ENCODE results near the gene RIN3.
"Not testable (repeated sequence)": the region's sequence is repeated elsewhere in the genome, so short reads cannot be mapped to it uniquely, and the experiment has no call there.

The RIN3 gene

GRCh38 chr14:92528486-92529100 is 15.0 kb downstream of the RIN3 start:
- no peak for DNase-seq (ENCODE audit: low spot score)

GRCh38 chr14:92529903-92530302 is 16.3 kb downstream of the RIN3 start:
- DNase-seq (ENCODE audit: low spot score): no peak

GRCh38 chr14:92531106-92531873 is 17.7 kb downstream of the RIN3 start:
- no peak for DNase-seq (ENCODE audit: low spot score)

- no peak for DNase-seq (ENCODE audit: low spot score)
Measured at GRCh38 chr14:92532490-92533163, 19.0 kb downstream of the RIN3 start.

- DNase-seq (ENCODE audit: low spot score): no peak
Measured at GRCh38 chr14:92534932-92535643, 21.5 kb downstream of the RIN3 start.

GRCh38 chr14:92536231-92536630 is 22.6 kb downstream of the RIN3 start:
- not testable (repeated sequence) for DNase-seq (ENCODE audit: low spot score)

GRCh38 chr14:92538412-92538985 is 24.9 kb downstream of the RIN3 start:
- DNase-seq (ENCODE audit: low spot score): no peak

GRCh38 chr14:92539419-92539818 is 25.8 kb downstream of the RIN3 start:
- no peak for DNase-seq (ENCODE audit: low spot score)

- DNase-seq (ENCODE audit: low spot score): no peak
Measured at GRCh38 chr14:92539875-92540274, 26.3 kb downstream of the RIN3 start.

- peak; percentile 46 for DNase-seq (ENCODE audit: low spot score)
Measured at GRCh38 chr14:92540472-92541048, 27.0 kb downstream of the RIN3 start.

GRCh38 chr14:92542766-92543554 is 29.4 kb downstream of the RIN3 start:
- no peak for DNase-seq (ENCODE audit: low spot score)

GRCh38 chr14:92544051-92544720 is 30.6 kb downstream of the RIN3 start:
- no peak for DNase-seq (ENCODE audit: low spot score)

GRCh38 chr14:92546347-92547053 is 32.9 kb downstream of the RIN3 start:
- no peak for DNase-seq (ENCODE audit: low spot score)

- DNase-seq (ENCODE audit: low spot score): no peak
Measured at GRCh38 chr14:92549105-92549858, 35.7 kb downstream of the RIN3 start.

GRCh38 chr14:92549859-92550230 is 36.3 kb downstream of the RIN3 start:
- DNase-seq (ENCODE audit: low spot score): no peak

- peak; percentile 53 for DNase-seq (ENCODE audit: low spot score)
Measured at GRCh38 chr14:92551044-92551841, 37.7 kb downstream of the RIN3 start.

GRCh38 chr14:92552066-92552465 is 38.5 kb downstream of the RIN3 start:
- no peak for DNase-seq (ENCODE audit: low spot score)

- no peak for DNase-seq (ENCODE audit: low spot score)
Measured at GRCh38 chr14:92553438-92553837, 39.9 kb downstream of the RIN3 start.

All from SW480 (cell line).